ENCODE results near the gene SHISAL2A.

The SHISAL2A gene

DNA sequence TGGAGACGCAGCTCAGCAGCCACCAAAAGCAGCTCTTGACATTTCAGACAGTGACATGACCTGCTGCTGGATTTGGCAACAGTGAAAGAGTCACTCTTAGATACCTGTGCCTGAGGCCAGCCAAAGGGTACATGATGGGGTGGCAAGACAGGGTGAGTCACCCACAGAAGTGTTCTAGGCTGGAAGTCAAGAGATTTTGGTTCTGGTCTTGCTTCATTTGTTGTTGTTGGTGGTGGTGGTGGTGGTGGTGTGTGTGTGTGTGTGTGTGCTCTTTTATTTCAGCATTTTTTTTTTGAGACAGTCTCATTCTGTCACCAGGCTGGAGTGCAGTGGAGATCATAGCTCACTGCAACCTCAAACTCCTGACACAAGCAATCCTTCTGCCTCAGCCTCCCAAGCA lies 25.8 kb downstream of the SHISAL2A start:
- TF ChIP-seq, protein P1, sequence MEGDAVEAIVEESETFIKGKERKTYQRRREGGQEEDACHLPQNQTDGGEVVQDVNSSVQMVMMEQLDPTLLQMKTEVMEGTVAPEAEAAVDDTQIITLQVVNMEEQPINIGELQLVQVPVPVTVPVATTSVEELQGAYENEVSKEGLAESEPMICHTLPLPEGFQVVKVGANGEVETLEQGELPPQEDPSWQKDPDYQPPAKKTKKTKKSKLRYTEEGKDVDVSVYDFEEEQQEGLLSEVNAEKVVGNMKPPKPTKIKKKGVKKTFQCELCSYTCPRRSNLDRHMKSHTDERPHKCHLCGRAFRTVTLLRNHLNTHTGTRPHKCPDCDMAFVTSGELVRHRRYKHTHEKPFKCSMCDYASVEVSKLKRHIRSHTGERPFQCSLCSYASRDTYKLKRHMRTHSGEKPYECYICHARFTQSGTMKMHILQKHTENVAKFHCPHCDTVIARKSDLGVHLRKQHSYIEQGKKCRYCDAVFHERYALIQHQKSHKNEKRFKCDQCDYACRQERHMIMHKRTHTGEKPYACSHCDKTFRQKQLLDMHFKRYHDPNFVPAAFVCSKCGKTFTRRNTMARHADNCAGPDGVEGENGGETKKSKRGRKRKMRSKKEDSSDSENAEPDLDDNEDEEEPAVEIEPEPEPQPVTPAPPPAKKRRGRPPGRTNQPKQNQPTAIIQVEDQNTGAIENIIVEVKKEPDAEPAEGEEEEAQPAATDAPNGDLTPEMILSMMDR (IDR thresholded peaks at IDR 0.05; ENCODE audit: low read depth, low read length, missing control alignments): no peak
- no peak for DNase-seq (ENCODE audit: extremely low read depth, low read depth)
- no peak overlapping the region for H3K4me3 ChIP-seq (replicated peaks; ENCODE audit: low read depth, low read length)

GRCh38 chr1:52659356-52659755 lies 26.4 kb downstream of the SHISAL2A start:
- DNase-seq (ENCODE audit: extremely low read depth, low read depth): no peak
- TF ChIP-seq, protein P1 (IDR thresholded peaks at IDR 0.05; ENCODE audit: low read depth, low read length, missing control alignments): no peak
- H3K4me3 ChIP-seq (replicated peaks; ENCODE audit: low read depth, low read length): no peak overlapping the region

GRCh38 chr1:52659851-52660596 lies 27.1 kb downstream of the SHISAL2A start:
- DNase-seq (ENCODE audit: extremely low read depth, low read depth): no peak
- H3K4me3 ChIP-seq (replicated peaks; ENCODE audit: low read depth, low read length): no peak overlapping the region
- TF ChIP-seq, protein P1 (IDR thresholded peaks at IDR 0.05; ENCODE audit: low read depth, low read length, missing control alignments): no peak

DNA sequence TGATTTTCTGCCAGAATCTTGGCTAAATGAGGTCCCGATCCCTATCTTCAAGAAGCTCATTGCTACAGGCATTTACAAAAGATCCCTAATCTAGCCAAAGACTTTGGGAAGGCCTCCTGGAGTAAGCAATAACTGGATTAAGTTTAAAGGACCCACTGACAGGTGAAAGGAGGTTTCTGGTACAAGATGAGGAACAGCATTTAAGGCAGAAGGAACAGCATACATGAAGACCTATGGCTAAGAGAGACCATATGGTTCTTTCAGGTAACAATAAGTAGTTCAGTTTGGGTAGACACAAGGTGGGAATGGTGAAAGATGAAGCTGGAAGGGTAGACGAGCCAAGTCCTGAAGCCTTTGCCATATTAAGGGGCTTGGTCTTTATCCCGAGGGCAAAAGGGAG lies 27.8 kb downstream of the SHISAL2A start:
- H3K4me3 ChIP-seq (replicated peaks; ENCODE audit: low read depth, low read length): no peak overlapping the region
- no peak for DNase-seq (ENCODE audit: extremely low read depth, low read depth)
- TF ChIP-seq, protein P1 (IDR thresholded peaks at IDR 0.05; ENCODE audit: low read depth, low read length, missing control alignments): no peak

GRCh38 chr1:52662645-52663313 lies 29.8 kb downstream of the SHISAL2A start:
- no peak for DNase-seq (ENCODE audit: extremely low read depth, low read depth)
- no peak overlapping the region for H3K4me3 ChIP-seq (replicated peaks; ENCODE audit: low read depth, low read length)
- TF ChIP-seq, protein P1 (IDR thresholded peaks at IDR 0.05; ENCODE audit: low read depth, low read length, missing control alignments): no peak

DNA sequence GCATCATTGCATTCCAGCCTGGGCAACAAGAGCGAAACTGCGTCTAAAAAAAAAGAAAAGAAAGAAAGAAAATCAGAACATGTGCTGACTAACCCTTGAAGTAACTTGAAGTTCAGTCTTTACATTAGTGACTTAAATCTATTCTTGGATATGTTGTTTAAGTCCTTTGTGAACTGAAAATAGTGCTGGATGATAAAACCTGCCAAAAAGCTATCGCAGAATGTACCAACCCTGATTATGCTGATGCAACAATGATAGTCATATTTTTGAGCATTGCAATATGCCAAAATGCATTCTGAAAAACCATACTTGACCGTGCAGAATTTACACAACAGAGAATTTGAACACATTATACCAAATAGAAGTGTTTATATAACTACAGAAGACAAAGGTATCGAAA lies 30.7 kb downstream of the SHISAL2A start:
- TF ChIP-seq, protein P1 (IDR thresholded peaks at IDR 0.05; ENCODE audit: low read depth, low read length, missing control alignments): no peak
- H3K4me3 ChIP-seq (replicated peaks; ENCODE audit: low read depth, low read length): no peak overlapping the region
- DNase-seq (ENCODE audit: extremely low read depth, low read depth): no peak

All from HFF-Myc (cell line).